NCI-H187 treated with DMSO at 0.1 percent for 48 hours (cell line): ENCODE measurements around the gene TRIOBP.

Experiments
- DNase-seq: peaks from one replicate; lab custom pipeline; 2025; lab: John Stamatoyannopoulos, UW

TRIOBP gene

GRCh38 chr22:37751449-37752188, 54.8 kb downstream of the TRIOBP start:
- no peak for DNase-seq

- no peak for DNase-seq
Observed at GRCh38 chr22:37752189-37753087, 55.6 kb downstream of the TRIOBP start.

GRCh38 chr22:37753746-37754145, 56.9 kb downstream of the TRIOBP start:
- DNase-seq = no peak

- no peak for DNase-seq
Observed at GRCh38 chr22:37757663-37758062, 60.8 kb downstream of the TRIOBP start.

- DNase-seq = no peak
Observed at GRCh38 chr22:37758694-37759093, 61.8 kb downstream of the TRIOBP start.

- DNase-seq = no peak
Observed at GRCh38 chr22:37759281-37759680, 62.4 kb downstream of the TRIOBP start.

GRCh38 chr22:37760152-37760551, 63.3 kb downstream of the TRIOBP start:
- DNase-seq = no peak

- no peak for DNase-seq
Observed at GRCh38 chr22:37762389-37762836, 65.6 kb downstream of the TRIOBP start.

GRCh38 chr22:37763012-37763411, 66.2 kb downstream of the TRIOBP start:
- DNase-seq = no peak

- DNase-seq = no peak
Observed at GRCh38 chr22:37763652-37764051, 66.8 kb downstream of the TRIOBP start.

- no peak for DNase-seq
Observed at GRCh38 chr22:37764622-37765021, 67.8 kb downstream of the TRIOBP start.

- DNase-seq = no peak
Observed at GRCh38 chr22:37765498-37765897, 68.7 kb downstream of the TRIOBP start.

GRCh38 chr22:37765953-37766576, 69.2 kb downstream of the TRIOBP start:
- no peak for DNase-seq

GRCh38 chr22:37768273-37768672, 71.4 kb downstream of the TRIOBP start:
- no peak for DNase-seq

GRCh38 chr22:37769056-37769455, 72.2 kb downstream of the TRIOBP start:
- DNase-seq = no peak

GRCh38 chr22:37771081-37771480, 74.2 kb downstream of the TRIOBP start:
- no peak for DNase-seq

GRCh38 chr22:37771702-37772427, 75.0 kb downstream of the TRIOBP start:
- DNase-seq = no peak

GRCh38 chr22:37774728-37775127, 77.9 kb downstream of the TRIOBP start:
- DNase-seq = no peak

- no peak for DNase-seq
Observed at GRCh38 chr22:37775785-37776638, 79.2 kb downstream of the TRIOBP start.

GRCh38 chr22:37776639-37777005, 79.8 kb downstream of the TRIOBP start:
- no peak for DNase-seq

GRCh38 chr22:37777122-37777687, 80.4 kb downstream of the TRIOBP start:
- DNase-seq = no peak
